HUES48 (cell line): ENCODE results near the gene TRAF3.

Experiments used
- H3K27ac ChIP-seq: one replicate; pipeline ENCODE4 v1.7.0; 2013; ENCODE audit warnings: low read depth, low read length, inconsistent platforms
- H3K27me3 ChIP-seq: 2 replicates; pipeline ENCODE4 v1.6.1; 2013; ENCODE audit warnings: mild to moderate bottlenecking, low read length; ENCODE audit not compliant: control insufficient read depth, insufficient read depth
- H3K36me3 ChIP-seq: 2 replicates; pipeline ENCODE4 v1.6.1; 2013; ENCODE audit warnings: low read length; ENCODE audit not compliant: control insufficient read depth, insufficient read depth
- H3K4me1 ChIP-seq: 2 replicates; pipeline ENCODE4 v1.6.1; 2013; ENCODE audit warnings: mild to moderate bottlenecking, low read length; ENCODE audit not compliant: control insufficient read depth, insufficient read depth
- H3K4me3 ChIP-seq: 2 replicates; pipeline ENCODE4 v1.5.1; 2013; ENCODE audit warnings: mild to moderate bottlenecking, low read depth, low read length
- H3K9ac ChIP-seq: 2 replicates; pipeline ENCODE4 v1.6.1; 2013; ENCODE audit warnings: mild to moderate bottlenecking, low read depth, low read length, moderate library complexity
- H3K9me3 ChIP-seq: 2 replicates; pipeline ENCODE4 v1.6.1; 2013; ENCODE audit warnings: low read length; ENCODE audit not compliant: control insufficient read depth, insufficient read depth

Gene TRAF3

DNA sequence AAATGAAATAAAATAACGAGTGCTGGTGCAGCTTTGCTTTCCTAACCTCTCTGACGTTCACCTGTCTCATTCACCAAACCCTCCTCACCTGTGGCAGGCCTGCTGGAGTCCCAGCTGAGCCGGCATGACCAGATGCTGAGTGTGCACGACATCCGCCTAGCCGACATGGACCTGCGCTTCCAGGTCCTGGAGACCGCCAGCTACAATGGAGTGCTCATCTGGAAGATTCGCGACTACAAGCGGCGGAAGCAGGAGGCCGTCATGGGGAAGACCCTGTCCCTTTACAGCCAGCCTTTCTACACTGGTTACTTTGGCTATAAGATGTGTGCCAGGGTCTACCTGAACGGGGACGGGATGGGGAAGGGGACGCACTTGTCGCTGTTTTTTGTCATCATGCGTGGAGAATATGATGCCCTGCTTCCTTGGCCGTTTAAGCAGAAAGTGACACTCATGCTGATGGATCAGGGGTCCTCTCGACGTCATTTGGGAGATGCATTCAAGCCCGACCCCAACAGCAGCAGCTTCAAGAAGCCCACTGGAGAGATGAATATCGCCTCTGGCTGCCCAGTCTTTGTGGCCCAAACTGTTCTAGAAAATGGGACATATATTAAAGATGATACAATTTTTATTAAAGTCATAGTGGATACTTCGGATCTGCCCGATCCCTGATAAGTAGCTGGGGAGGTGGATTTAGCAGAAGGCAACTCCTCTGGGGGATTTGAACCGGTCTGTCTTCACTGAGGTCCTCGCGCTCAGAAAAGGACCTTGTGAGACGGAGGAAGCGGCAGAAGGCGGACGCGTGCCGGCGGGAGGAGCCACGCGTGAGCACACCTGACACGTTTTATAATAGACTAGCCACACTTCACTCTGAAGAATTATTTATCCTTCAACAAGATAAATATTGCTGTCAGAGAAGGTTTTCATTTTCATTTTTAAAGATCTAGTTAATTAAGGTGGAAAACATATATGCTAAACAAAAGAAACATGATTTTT lies 128.2 kb downstream of the TRAF3 start:
- H3K9ac ChIP-seq: no peak overlapping the region
- no peaks in the 10 kb centered on the region for H3K27me3 ChIP-seq
- no peak overlapping the region for H3K27ac ChIP-seq
- H3K4me3 ChIP-seq: no peak overlapping the region
- H3K4me1 ChIP-seq: no peaks in the 10 kb centered on the region
- peaks cover 18% of the 10 kb centered on the region for H3K36me3 ChIP-seq
- 0 out of 2 replicates have a peak, but pooled peaks cover 10% of the 10 kb centered on the region for H3K9me3 ChIP-seq

DNA sequence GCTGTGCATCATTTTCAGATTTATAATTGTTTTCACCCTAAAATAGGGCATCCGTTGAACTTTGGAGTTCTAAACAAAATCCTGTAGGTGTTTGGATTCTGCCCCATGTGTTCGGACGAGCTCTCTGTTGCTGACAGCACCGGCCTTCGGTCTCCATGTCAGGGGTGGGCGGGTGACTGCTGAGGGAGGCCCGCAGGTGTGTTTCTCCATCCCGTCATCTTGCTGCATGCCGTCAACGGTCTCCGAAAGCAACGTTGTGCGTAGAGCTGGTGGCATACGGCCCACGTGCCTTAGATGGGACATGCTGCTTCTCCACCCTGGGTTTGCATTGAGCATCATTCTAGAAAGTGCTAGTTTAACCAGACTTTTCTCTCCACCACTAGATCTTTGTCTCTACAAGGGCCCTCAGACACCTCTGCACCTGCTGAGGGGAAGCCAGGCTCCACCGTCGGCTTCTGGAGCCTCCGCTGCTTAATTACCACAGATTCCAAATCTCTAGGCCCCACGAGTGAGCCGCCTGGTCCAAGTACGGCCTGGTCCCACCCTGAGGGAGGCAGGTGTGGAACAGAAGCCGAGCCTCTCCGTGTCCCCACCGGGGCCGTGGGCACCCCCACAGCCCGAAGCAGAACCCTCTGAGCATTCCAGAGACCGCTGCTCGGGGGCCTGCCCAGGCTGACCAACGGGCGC lies 129.5 kb downstream of the TRAF3 start:
- no peak overlapping the region for H3K4me3 ChIP-seq

DNA sequence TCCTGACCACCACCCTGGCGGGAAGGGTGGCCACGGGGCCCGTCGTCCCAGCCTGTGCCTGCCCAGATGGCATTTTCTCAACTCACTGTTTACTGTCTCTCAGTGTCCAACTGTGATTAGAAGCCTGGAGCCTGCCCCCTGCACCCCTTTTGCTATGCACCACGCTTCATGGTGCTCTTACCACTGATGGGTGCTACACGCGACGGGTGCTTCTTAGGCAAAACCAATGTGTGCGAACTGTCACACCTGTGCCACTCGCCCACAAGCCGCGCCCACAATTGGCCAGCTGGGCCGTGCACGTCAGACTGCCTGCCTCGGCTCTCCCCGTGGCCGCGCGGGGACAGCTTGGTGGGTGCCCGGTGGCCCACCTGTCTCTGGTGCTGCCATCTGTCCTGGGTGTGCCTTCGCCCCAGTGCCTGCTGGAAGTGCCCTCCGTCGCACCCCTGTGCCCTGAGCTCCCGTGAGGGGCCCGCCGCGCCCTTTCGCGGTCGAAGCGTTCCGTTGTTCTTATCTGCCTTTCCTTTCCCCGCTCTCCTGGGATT lies 130.1 kb downstream of the TRAF3 start:
- Histone ChIP-seq H3K9me3 (0 out of 2 replicates have a peak, but pooled peaks cover 10% of the 10 kb centered on the region), H3K36me3 (peaks cover 18% of the 10 kb centered on the region), H3K27me3 (no peaks in the 10 kb centered on the region), H3K27ac (no peak overlapping the region), H3K9ac (no peak overlapping the region), H3K4me3 (no peak overlapping the region), H3K4me1 (no peaks in the 10 kb centered on the region)

More for the DNA sequence above, 129.5 kb downstream of the TRAF3 start:
- no peaks in the 10 kb centered on the region for H3K4me1 ChIP-seq
- H3K27ac ChIP-seq: no peak overlapping the region
- peaks cover 18% of the 10 kb centered on the region for H3K36me3 ChIP-seq
- no peak overlapping the region for H3K9ac ChIP-seq
- no peaks in the 10 kb centered on the region for H3K27me3 ChIP-seq
- 0 out of 2 replicates have a peak, but pooled peaks cover 10% of the 10 kb centered on the region for H3K9me3 ChIP-seq

DNA sequence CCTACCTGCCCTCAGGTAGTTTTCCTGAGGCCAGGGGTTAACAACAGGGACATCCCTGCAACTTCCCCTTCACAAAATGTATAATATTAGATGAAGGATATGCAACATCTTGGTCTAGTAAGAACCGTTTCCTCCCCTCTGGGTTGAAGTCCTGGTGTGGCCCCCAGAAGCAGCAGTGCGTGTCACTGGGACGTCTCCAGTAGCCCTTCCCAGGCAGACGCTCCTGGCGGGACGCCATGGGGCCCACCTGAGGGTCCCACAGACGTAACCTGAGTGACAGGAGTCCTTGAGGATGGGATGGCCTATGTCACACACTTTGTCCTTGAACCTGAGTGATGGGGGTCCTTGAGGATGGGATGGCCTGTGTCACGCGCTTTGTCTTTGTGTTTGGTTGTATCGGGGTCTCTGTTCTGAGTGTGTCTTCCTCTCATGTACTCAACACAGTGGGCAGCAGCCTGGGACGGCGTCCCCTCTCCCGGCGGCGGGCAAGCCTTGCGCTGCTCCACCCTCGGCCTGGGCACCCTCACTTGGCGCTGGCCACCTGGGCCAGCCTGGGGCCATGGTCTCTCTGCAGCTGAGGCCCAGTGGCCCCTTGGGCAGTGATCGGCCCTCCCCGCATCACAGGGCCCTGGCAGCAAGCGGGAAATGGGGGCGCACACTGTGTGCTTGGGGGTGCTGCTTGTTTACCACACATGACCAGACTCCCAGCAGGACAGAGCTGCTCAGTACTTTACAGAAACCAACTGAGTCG lies 130.9 kb downstream of the TRAF3 start:
- no peaks in the 10 kb centered on the region for H3K27me3 ChIP-seq
- 0 out of 2 replicates have a peak, but pooled peaks cover 10% of the 10 kb centered on the region for H3K9me3 ChIP-seq
- H3K36me3 ChIP-seq: peaks cover 18% of the 10 kb centered on the region
- no peak overlapping the region for H3K27ac ChIP-seq
- H3K4me3 ChIP-seq: no peak overlapping the region
- no peak overlapping the region for H3K9ac ChIP-seq
- H3K4me1 ChIP-seq: no peaks in the 10 kb centered on the region

DNA sequence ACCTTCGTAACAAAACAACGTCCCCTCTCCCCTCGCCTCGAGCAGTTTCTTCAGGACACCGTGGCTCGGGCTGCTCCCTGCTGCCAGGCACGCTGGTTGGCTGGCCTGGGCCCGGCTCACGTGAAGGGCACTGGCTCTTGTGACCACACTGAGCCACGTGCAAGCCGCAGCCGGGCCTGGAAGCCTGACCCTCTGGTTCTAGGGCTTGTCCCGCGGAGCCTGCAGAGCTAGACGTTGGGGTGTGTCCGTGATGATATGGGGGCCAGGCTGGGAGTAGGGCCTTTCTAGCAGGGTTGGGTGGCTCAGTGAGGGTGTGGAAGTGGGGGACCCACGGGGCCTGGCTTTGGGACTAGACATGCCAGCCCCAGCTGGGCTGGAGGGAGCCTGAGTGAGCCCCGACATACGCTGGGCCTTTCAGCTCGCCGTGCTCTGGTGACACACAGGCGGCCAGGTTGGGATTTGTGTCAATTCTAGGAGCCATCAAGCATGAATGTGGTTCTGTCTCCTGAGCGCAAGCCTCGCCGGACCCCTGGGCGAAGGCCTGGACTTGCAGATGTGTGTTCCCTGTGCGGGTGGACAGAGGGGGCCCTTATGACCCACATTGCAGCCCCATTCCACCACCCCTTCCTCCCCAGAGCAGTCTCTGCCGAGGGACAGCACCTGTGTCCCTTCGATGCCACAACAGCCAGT lies 131.7 kb downstream of the TRAF3 start:
- no peaks in the 10 kb centered on the region for H3K4me1 ChIP-seq
- H3K27ac ChIP-seq: no peak overlapping the region
- no peak overlapping the region for H3K4me3 ChIP-seq
- peaks cover 18% of the 10 kb centered on the region for H3K36me3 ChIP-seq
- 0 out of 2 replicates have a peak, but pooled peaks cover 10% of the 10 kb centered on the region for H3K9me3 ChIP-seq
- no peak overlapping the region for H3K9ac ChIP-seq
- no peaks in the 10 kb centered on the region for H3K27me3 ChIP-seq

DNA sequence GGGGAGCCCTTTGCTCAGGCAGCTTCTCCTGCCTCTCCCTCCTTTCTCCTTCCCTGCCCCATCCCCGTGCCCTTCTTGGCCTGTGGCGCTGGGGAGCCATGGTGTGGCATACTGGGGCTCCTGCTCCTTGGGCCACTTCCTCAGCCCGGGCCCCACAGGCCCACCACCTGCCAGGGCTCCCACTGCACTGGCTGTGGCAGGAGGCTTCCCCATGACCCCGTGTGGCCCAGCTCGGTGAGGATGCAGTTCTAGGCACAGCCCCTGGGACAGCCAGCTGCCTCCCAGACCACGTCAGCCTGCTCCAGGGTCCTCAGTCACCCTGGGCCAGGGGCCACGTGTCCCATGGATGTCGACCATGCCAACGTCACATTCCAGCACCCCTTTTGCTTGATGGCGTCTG lies 132.2 kb downstream of the TRAF3 start:
- no peak overlapping the region for H3K9ac ChIP-seq
- H3K27ac ChIP-seq: no peak overlapping the region
- H3K9me3 ChIP-seq: 0 out of 2 replicates have a peak, but pooled peaks cover 10% of the 10 kb centered on the region
- H3K4me3 ChIP-seq: no peak overlapping the region
- H3K27me3 ChIP-seq: no peaks in the 10 kb centered on the region
- peaks cover 18% of the 10 kb centered on the region for H3K36me3 ChIP-seq
- no peaks in the 10 kb centered on the region for H3K4me1 ChIP-seq

DNA sequence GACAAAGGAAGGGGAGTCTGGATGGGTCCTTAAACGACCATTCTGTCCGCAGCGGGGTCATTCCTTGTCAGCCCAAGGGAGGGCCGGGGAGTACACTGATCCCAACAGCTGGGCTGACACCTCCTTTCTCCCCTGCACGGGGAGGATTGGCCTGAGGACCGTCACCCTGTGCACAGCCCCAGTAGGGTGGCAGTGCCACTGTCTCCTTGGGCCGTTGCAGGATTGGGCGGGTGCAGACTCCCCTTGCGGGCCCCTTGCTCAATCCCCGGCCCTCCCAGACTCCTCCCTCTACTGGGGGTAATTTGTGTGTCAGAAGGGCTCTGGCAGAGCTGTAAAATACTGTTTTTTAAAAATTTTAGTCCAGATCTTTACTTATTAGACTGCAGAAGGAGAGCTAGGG lies 132.7 kb downstream of the TRAF3 start:
- Histone ChIP-seq H3K27me3 (no peaks in the 10 kb centered on the region), H3K4me3 (no peak overlapping the region), H3K9me3 (0 out of 2 replicates have a peak, but pooled peaks cover 10% of the 10 kb centered on the region), H3K36me3 (peaks cover 18% of the 10 kb centered on the region), H3K9ac (no peak overlapping the region), H3K4me1 (no peaks in the 10 kb centered on the region), H3K27ac (no peak overlapping the region)

DNA sequence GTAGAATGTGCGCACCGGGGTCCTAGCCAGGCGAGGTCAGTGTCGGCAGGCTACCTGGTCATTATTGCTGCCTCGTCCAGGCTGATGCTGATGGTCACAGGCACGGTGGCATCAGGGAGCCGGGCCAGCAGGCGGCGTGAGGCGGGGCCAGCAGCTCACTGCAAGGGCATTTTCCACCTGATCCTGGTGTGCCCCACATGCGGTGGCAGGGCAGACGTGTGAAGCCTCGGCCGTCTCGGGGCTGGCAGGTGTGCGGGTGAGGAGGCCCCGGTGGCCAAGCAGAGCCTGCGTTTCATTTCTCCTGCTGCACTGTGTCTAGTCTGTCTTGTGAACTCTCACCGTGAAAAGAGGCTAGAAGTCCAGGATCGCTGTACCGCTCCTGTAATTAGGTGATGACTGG lies 133.2 kb downstream of the TRAF3 start:
- no peak overlapping the region for H3K9ac ChIP-seq
- 0 out of 2 replicates have a peak, but pooled peaks cover 10% of the 10 kb centered on the region for H3K9me3 ChIP-seq
- H3K4me3 ChIP-seq: no peak overlapping the region
- H3K27me3 ChIP-seq: no peaks in the 10 kb centered on the region
- H3K36me3 ChIP-seq: peaks cover 12% of the 10 kb centered on the region
- no peak overlapping the region for H3K27ac ChIP-seq
- H3K4me1 ChIP-seq: no peaks in the 10 kb centered on the region

DNA sequence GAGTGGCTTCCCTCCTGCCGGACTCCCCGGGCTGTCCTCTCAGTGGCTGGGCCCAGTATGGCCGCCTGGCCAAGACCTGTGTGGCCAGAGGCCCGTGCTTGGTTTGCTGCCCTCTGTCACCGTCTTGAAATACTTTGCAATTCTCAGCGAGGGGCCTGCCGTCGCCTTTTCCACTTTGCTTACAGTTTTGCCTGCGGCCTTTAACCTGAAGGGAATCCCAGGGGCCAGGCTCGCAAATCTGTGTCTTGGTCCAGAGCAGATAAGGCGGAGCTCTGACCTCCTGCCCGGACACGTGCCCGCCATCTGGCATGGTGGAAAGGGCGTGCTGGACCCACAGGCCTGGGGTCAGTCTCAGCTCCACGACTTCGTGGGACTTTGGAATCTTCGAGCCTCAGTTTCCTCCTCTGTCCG lies 134.3 kb downstream of the TRAF3 start:
- no peak overlapping the region for H3K27ac ChIP-seq
- no peak overlapping the region for H3K9ac ChIP-seq
- no peak overlapping the region for H3K4me3 ChIP-seq
- H3K4me1 ChIP-seq: no peaks in the 10 kb centered on the region
- H3K36me3 ChIP-seq: 0 out of 2 replicates have a peak, but pooled peaks cover 3% of the 10 kb centered on the region
- H3K9me3 ChIP-seq: 0 out of 2 replicates have a peak, but pooled peaks cover 8% of the 10 kb centered on the region
- H3K27me3 ChIP-seq: no peaks in the 10 kb centered on the region
